BJ (cell line): ENCODE measurements around the gene EIF4G3. TPM values are rescaled to one million over a fixed set of nuclear protein-coding genes. Genes with fewer than 3 reads are reported as not detected.
"Not testable (repeated sequence)": the region's sequence is repeated elsewhere in the genome, so short reads cannot be mapped to it uniquely, and the experiment has no call there.

Experiments used
- CTCF ChIA-PET: fragments of 350-600 bp; formaldehyde crosslinking; extraction: SDS; loops from one replicate; lab custom pipeline; 2021; ENCODE audit warnings: antibody characterized with exemption, inconsistent platforms; lab: Yijun Ruan, JAX
- POLR2A ChIA-PET: fragments of 300-600 bp; sonication (Branson Sonifier 250); formaldehyde crosslinking; extraction: SDS; loops from one replicate; lab custom pipeline; 2021; ENCODE audit warnings: antibody characterized with exemption; lab: Charles Lee
- DNase-seq: peaks from one replicate; pipeline ENCODE4 v3.0.0-alpha.2; 2011; ENCODE audit warnings: low read depth
- H3K27me3 ChIP-seq: 2 replicates; pipeline ENCODE4 v1.6.0; 2011; ENCODE audit warnings: low read length; ENCODE audit not compliant: control insufficient read depth, insufficient read depth
- H3K36me3 ChIP-seq: 2 replicates; pipeline ENCODE4 v1.5.1; 2011; ENCODE audit warnings: low read length; ENCODE audit not compliant: control insufficient read depth, insufficient read depth
- H3K4me3 ChIP-seq: 2 replicates; pipeline ENCODE4 v1.5.1; 2011; ENCODE audit warnings: low read depth, mild to moderate bottlenecking, control low read depth, low read length
- CTCF ChIP-seq: IDR thresholded peaks from 2 replicates; pipeline ENCODE4 v1.5.1; 2011; ENCODE audit warnings: low read depth, mild to moderate bottlenecking, control low read depth, inconsistent platforms, low read length, moderate library complexity; ENCODE audit not compliant: insufficient read depth
- polyA plus RNA-seq: library from polyadenylated mRNA; depleted of rRNA; stranded (reverse); fragments of >200 nt; gene quantifications from 2 replicates; pipeline ENCODE4 v1.2.3, GENCODE V29; 2011

Gene EIF4G3
- polyA plus RNA-seq, 1 experiment = 62.0 TPM

- peak; percentile 58 for TF ChIP-seq CTCF
- peaks cover 33% of the 10 kb centered on the region for H3K36me3 ChIP-seq
- no peak overlapping the region for H3K4me3 ChIP-seq
- ChIA-PET POLR2A (no interaction called here), CTCF (interaction anchor here (0.5 to 6.1 kb wide), 25 partner anchors 8 to 577 kb away, joined by 3 to 64 read pairs (median 4); no protein-coding TSS in a partner anchor)
- no peak for DNase-seq
- no peaks in the 10 kb centered on the region for H3K27me3 ChIP-seq
Observed at GRCh38 chr1:21217812-21218596, 41.3 kb upstream of the EIF4G3 start.

GRCh38 chr1:21216835-21217811 is 40.4 kb upstream of the EIF4G3 start:
- peaks cover 30% of the 10 kb centered on the region for H3K36me3 ChIP-seq
- no peaks in the 10 kb centered on the region for H3K27me3 ChIP-seq
- no peak overlapping the region for H3K4me3 ChIP-seq
- DNase-seq = no peak
- ChIA-PET POLR2A (no interaction called here), CTCF (interaction anchor here (0.5 to 6.1 kb wide), 28 partner anchors 7 to 576 kb away, joined by 3 to 64 read pairs (median 4); no protein-coding TSS in a partner anchor)
- peak; percentile 83 for TF ChIP-seq CTCF

- Histone ChIP-seq H3K36me3 (no peaks in the 10 kb centered on the region; the same call in 1 of the 2 replicates), H3K4me3 (no peak overlapping the region), H3K27me3 (no peaks in the 10 kb centered on the region)
- ChIA-PET CTCF (interaction anchor here (1.5 kb wide), 2 partner anchors 17 to 156 kb away, joined by 3 to 4 read pairs; no protein-coding TSS in a partner anchor), POLR2A (no interaction called here)
- TF ChIP-seq CTCF = no peak
- DNase-seq = no peak
Observed at GRCh38 chr1:21212126-21212525, 35.4 kb upstream of the EIF4G3 start.

GRCh38 chr1:21208137-21208700 is 31.5 kb upstream of the EIF4G3 start:
- DNase-seq, H3K27me3 ChIP-seq, POLR2A ChIA-PET, H3K36me3 ChIP-seq, H3K4me3 ChIP-seq: not testable (repeated sequence)
- CTCF ChIA-PET = interaction anchor here (0.8 to 1.4 kb wide), 2 partner anchors 8 to 9 kb away, joined by 3 read pairs; no protein-coding TSS in a partner anchor

- CTCF ChIA-PET = interaction anchor here (1.1 to 1.2 kb wide), 2 partner anchors 10 to 11 kb away, joined by 4 to 5 read pairs; no protein-coding TSS in a partner anchor
- Histone ChIP-seq H3K36me3 (no peaks in the 10 kb centered on the region), H3K4me3 (no peak overlapping the region), H3K27me3 (no peaks in the 10 kb centered on the region)
- POLR2A ChIA-PET = no interaction called here
- no peak for TF ChIP-seq CTCF
- no peak for DNase-seq
Observed at GRCh38 chr1:21206117-21206516, 29.4 kb upstream of the EIF4G3 start.
